T1000 (cell line): Measurements from ENCODE around the gene FGFR2.
"Not testable (repeated sequence)": the region's sequence is repeated elsewhere in the genome, so short reads cannot be mapped to it uniquely, and the experiment has no call there.

Source experiments
- DNase-seq: peaks from one replicate; lab custom pipeline; 2025; ENCODE audit warnings: mixed read lengths; lab: John Stamatoyannopoulos, UW

FGFR2 gene

DNA sequence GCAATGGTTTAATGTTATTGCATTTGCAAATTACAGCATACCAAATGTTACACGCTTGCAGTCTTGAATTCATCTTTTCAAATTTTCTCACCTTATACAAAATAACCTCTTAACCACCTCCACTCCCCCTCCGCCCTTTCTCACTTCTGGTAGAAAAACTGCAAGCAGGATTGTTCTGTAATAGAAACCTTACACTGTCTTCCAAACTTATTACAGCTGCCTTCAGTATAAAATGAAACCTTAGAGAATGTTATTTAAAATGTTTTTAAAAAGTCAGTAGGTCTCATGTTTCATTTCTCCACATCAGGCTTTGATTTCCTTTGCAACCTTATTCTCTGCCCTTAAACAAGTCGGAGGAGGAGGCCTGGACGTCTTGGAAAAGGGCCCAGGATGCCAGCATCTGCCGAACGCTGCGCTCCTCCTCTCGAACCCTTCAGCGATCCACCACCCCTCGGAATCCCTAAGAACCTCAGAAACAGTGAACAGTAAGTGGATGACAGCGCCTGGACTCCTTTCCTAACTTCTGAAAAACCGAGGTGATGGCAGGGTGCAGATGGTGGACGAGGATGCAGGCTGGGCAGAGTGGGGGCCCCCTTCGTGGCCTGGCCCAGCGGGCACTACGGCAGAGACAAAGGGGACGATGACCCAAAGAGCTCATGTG lies 74.0 kb downstream of the FGFR2 start:
- DNase-seq = no peak

DNA sequence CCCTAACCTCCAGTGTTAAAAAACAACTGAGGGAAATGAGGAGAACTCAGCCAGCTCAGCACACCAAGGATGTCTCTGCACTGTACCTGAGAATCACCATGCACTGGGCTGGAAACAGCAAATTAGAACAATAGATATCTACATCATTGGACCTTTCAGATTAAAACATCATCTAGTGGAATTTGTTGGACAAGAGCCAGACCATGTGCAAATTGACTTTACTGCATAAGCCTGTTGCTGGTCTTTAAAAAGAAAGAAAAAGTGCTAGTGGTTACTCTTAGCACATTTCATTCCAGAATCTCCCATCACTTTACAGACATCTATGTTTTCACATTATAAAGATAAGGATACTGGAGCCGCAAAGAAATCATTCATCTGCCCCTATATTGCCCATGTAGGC lies 75.4 kb downstream of the FGFR2 start:
- no peak for DNase-seq

DNA sequence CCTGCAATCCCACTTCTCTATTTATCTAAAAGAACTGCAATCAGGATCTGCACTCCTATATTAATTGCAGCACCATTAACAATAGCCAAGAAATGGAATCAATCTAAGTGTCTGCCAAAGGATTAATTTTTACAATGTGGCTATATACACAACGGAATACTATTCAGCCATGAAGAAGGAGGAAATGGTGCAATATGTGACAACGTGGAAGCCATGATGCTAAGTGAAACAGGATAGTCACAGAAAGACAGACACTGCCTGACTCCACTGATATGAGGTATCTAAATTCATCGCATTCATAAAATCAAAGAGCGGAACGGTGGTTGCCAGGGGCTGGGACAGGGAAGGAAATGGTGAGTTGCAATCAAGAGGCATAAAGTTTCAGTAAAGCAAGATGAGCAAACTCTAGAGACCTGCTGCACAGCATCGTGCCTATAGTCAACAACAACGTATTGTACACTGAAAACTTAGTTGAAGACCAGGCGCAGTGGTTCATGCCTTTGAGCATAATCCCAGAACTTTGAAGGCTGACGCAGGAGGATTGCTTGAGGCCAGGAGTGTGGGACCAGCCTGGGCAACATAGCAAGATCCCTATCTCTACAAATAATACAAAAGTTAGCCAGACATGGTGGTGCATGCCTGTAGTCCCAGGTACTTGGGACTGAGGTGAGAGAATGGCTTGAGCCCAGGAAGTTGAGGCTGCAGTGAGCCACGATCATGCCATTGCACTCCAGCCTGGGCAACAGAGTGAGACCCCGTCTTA lies 76.3 kb downstream of the FGFR2 start:
- no peak for DNase-seq

DNA sequence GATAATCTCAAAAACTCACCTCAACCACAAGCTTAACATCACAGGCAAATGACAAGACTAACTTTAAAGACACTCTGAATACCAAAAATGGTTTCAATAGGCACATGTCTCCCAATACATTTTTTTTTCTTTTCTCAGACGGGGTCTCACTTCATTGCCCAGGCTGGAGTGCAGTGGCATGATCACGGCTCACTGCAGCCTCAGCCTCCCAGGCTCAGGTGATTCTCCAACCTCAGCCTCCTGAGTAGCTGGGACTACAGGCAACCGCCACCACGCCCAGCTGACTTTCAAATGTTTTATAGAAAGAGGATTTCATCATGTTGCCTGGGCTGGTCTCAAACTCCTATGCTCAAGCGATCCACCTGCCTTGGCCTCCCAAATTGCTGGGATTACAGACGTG lies 77.7 kb downstream of the FGFR2 start:
- DNase-seq = not testable (repeated sequence)

DNA sequence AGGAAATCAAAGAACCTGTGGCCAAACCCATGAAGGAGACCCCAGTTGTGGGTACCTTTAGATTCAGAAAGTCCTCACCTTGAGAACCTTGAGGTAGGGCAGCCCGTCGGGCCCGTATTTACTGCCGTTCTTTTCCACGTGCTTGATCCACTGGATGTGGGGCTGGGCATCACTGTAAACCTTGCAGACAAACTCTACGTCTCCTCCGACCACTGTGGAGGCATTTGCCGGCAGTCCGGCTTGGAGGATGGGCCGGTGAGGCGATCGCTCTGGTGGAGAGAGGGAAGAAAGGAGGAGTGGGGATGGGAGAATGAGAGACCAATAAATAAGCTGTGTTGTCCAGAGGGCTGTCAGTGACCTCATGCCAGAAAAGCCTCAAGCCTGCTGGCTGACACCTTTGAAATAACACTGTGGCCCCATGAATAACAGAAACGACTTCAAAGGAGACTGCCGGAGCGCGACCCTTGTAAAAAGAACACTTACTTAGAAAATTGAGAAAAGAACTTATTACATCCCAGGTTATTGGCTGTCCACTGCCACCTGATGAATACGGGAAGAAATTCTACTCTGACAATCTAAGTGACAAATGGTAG lies 78.2 kb downstream of the FGFR2 start:
- no peak for DNase-seq

DNA sequence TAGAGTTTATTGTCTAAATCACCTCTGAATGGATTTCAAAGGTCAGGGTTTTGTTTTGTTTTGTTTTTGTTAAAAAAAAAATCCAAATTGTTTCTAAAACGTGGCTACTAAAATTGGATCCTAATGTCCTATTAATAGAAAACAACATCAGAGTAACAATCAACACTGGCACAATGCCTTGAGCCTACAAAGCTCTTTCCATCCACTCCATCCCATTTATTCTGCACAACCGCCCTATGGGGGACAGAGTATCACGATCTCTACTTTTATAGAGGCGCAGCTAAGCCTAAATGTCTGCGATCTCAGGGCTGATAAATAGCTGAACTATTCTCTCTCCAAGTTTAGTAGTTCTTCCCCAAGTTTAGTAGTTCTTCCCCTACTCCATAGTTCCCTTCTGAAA lies 78.8 kb downstream of the FGFR2 start:
- no peak for DNase-seq

DNA sequence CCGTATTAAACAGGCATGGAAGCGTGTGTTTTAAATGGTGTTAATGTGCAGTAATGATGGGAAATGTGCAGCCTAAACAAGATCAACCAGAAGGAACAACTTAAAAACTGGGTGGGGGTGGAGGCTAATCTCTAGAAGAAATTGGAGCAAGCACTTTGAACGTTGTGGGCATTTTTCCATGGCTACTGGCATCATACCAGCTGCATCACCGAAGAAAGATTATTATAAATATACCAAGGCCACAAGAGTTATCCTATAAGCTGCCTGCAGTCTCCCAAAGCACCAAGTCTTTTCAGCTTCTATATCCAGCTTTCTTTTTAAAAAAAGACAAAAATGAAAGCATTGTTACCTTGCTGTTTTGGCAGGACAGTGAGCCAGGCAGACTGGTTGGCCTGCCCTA lies 79.9 kb downstream of the FGFR2 start:
- DNase-seq = no peak

DNA sequence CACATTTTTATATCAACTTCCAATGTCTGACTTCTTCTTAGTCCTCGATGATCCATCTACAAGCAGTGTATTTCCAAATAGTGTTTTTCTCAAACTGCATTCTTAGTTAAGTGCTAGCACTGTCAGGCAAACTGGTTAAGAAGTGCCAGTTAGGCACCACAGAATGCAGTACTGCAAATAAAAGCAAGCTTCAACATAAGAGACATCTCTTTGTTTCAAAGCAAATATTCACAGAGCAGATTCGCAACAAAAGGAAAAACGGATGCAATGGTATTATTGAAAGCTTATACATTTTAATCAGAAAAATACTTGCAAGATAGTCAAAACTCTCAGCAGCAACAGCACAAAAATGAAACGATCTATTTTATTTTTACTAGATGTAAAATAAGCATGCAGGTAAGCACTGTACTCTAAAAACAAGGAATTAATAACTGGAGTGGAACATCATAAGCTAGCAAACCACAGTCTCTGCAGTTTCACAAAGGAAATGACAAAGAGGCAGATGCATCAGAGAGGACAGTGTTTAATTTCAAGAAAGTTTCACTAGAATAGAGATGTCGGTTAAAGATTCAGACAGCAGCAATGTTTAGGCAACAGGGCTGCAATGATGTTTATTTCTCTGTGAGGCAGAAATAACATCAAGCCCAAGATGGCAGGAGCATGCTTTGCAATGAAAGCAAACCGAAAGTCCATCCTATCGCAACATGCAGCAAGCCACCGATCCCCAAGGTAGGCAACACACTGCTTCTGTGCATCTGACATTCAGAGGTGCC lies 82.0 kb downstream of the FGFR2 start:
- no peak for DNase-seq

DNA sequence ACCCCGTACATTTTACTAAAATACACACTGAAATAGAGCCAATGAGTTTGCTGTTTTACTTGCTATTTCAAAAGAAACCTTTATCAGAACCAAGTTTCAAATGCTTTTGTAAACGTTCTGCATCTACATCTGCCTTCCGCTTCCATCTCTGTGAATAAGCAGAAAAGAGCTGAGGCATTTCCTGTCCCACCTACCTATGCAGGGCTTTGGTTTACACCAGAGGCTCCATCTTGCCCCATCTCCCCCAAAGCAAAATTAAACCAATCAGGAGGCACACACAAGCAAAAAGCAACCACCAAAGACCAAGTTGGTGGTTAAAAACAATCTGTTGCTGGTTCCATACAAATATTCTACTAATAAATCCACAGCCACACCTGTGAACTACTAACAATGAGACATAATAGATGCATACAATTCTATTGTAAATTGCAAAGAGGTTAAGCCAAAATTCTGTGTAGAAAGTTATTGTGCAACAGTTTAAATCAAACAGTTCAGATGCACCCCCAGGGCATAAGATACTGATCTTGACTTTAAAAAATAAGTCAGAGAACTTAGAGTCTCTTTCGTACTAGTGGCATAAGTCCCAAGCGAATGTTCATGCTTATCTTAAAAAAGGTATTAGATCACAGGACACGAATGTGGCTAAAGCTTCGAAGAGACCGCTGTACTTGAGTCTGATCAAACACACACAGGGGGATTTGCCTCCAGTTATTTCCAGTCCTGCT lies 83.9 kb downstream of the FGFR2 start:
- no peak for DNase-seq

DNA sequence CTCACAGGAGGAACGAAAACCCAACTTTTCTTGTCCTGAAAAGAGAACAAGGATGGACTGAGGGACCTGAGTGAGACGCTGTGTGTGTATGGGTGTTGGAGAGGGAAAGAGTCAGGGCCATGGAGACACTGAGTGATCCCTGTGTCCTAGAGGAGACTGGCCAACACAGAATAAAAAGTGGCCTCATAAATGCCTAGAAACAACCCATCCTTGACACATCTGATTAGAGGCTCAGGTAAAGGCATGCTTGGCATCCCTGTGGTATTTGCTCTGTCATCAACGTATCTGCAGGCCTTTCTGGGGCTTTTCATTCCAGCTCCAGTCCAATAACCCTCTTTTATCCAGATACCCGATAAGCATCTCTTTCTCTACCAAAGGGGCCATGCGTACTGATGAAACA lies 86.3 kb downstream of the FGFR2 start:
- DNase-seq = no peak

DNA sequence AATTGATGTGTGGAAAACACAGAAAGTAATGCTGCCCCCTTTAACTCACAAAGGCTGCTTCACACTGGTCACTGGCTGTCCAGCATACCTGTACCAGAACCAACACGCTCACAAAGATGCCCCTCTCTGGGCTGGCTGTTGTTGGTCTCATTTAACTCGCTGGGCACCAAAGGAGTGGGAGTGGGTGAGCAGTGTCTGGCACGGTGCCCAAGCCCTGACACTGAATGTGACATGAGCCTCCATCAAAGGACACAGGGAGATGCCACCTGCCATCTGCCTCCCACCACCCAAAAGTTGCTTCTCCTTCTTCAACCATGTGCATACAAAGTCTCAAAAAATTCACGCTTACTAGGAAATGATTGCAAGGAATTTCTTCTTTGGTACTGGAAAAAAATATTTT lies 86.8 kb downstream of the FGFR2 start:
- DNase-seq = no peak

DNA sequence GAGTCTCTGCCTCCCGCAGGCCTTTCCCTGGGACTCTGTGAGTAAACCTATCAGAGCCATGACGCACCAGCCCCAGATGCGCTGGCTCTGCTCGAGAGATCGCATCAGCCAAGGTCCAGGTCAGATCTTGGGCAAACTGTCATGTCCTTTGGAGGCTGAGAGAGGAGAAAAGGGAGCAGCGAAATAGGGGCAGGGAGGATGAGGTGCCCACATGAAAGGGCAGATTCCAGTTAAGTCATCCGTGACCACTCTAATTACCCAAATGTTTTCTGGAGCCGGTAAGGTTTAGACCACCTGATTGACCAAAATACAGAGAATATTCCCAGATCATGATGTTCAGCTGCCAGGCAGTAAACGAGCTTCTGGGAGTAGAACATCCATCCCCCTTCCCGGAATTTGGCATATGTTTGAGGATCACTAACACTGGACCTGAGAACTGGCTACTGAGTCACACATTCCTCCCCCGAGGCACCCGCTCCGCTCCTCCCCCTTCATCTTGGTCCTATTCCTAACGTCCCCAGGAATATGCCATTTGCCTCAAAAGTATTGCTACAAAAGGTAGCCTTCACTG lies 88.0 kb downstream of the FGFR2 start:
- no peak for DNase-seq

DNA sequence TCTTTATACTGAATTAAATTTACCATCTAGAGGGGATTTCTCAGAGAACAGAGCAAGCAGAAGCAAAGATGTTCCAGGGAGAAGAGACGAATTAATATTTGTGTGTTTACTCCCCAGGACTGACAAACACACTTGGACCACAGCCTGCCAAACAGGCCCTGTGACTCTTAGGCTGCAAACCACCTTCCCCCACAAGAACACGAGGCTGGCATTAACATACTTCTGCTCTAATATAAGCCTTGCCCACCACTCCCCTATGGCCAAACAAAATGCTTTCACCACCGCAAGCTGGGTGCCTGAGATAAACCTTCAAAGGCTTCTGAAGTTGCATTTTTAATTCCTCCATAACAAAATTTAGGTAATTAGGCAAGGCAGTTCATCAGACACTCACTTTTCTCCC lies 88.4 kb downstream of the FGFR2 start:
- DNase-seq = no peak

DNA sequence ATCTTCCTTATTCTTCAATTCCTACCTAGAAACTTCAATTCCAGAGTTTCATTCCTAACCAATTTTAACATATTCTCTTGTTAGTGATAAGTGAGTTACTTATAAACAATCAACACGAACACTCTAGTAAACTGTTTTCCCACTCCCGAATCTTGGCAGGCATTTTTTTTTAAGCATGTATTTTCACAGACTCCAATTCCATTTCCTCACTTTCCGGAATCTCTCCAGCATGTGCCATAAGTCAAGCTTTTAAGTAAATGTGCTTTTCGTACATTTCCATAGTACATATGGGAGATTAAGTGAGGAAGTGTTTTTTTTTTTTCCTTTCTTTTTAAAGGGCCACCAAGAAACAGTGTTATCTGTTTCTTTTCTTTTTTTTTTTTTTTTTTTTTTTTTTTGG lies 89.1 kb downstream of the FGFR2 start:
- DNase-seq = no peak

DNA sequence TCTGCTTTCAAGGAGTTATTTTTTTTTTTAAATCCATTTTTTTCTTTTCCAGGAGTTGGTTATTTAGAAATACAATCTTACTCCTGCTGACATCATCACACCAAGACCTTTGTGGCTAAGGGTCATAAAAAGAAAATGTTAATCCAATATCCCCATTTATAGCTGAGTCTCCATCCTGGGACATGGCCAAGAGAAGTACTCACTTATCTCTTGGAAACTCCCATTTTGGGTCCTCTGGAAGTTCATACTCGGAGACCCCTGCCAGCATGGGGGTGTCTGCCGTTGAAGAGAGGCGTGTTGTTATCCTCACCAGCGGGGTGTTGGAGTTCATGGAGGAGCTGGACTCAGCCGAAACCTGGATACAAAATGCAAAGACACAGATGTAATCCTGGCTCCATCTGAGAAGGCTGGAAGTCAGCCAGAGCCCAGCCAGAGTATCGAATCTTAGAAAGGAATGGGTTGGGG lies 94.6 kb downstream of the FGFR2 start:
- DNase-seq = no peak

DNA sequence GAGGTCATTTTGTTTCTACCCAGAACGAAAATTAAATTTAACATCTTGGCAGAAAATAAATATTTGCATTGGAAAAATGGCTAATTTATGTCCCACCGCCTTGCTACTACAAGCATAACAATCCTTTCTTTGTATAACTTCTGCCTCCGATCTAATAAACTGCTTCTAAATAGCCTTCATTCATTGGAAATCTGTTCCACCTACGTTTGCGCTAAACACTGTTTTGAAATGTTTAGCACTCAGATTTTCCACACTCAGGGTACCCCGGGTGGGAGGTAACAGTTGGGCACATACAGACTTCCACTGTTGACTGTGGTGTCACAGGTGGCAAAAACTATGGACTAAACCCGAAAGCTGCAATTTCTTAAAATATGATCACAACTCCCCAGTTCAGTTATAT lies 96.4 kb downstream of the FGFR2 start:
- DNase-seq = no peak

DNA sequence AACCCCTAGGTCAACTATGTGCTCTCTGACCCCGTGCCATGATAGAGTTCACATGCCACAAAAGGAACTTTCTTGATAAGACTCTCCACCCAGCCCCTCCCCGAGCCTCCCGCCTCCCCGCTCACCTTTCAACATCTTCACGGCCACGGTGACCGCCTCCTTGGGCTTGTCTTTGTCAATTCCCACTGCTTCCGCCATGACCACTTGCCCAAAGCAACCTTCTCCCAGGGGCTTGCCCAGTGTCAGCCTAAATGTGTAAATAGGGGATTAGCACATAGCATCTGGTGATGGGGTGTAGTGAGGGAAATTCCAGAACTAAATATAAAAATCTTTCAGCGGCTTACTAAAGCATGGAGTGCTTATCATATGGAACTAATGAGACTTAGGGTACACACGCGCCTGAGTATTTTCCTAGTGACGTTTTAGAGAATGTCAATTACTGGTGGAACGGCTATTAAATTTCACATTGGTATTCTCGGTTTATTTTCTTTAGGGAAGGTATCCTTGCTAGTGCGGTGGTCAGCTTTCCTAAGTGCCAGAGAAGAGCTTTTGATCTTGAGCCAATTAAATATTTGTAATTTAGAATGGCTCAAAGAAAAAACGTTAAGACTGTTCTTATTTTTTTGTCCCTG lies 97.4 kb downstream of the FGFR2 start:
- no peak for DNase-seq

DNA sequence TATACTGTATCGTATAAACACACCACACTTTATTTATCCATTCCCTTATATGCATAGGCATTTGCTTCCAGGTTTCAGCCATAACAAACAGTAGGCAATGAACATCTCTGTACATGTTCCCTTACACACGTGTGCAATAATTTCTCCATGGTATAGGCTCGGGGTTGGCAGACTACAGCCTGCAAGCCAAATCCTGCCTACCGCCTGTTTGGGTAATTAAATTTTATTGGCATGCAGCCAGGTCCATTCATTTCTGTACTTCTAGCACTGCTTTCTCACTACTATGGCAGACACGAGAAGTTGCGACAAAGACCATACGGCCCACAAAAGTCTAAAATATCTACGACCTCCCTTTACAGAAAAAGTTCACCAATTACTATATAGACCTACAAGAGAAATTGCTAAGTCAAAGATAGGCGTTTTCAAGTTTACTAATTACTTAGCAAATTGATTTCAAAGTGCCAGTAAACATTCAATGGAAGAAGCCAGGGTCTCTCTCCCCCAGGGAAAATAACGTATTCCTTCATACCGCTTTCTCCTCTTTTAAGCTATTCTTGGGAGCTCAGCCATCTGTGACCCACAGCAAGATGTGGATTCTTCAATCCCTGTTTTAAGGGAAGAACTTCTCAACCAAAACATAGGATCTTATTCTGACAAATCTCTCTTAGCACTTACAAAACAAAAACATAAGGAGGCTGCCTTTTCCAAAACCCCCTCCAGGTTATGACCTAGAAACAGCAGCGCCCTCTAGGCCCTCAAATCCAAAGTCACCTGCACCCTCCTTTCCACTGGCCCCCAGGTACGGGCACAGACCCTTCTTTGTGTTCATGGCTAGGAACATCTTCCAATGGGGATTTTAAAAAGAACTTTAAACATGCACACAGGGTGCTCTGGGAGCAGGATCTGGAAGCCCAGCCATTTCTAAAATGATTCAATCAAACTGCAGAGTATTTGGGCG lies 100.5 kb downstream of the FGFR2 start:
- no peak for DNase-seq

DNA sequence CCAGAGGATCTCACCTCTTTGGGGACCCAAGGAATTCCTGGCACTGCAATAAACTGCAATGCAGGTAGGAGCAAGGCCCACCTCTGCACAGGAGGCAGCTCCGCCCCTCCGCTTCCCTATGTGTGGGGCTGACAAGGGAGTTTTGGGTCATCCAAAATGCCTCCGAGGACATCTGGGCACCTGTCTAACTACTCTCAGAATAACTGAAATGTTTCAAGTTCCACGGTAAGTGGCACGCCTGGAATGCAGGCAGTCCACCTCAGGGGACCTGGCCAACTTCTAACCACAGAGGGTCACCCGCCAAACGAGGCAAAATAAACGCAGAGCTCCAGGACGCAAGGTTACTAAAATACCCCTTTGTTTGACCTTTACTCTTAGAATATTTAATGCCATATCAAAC lies 102.5 kb downstream of the FGFR2 start:
- no peak for DNase-seq

DNA sequence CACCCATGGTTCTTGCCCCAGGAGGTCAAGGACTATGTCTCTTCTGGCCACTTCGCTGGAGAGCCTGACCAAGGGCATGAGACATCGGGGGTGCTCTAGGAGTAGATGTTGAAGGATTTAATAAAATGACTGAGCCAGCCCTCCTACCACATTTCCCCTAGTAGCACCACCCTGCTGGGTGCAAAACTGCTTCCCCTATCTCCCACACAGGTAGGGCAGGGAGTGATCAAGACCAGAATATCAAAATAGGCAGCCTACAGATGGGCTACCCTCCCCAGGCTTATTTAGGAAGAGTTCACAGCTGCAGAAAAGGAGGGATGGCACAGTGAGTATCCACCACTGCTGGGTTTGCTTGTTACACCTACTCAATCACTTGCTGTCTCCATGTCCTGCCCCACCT lies 103.9 kb downstream of the FGFR2 start:
- no peak for DNase-seq
